ENCODE data around the gene CNOT4.

CNOT4 gene

DNA sequence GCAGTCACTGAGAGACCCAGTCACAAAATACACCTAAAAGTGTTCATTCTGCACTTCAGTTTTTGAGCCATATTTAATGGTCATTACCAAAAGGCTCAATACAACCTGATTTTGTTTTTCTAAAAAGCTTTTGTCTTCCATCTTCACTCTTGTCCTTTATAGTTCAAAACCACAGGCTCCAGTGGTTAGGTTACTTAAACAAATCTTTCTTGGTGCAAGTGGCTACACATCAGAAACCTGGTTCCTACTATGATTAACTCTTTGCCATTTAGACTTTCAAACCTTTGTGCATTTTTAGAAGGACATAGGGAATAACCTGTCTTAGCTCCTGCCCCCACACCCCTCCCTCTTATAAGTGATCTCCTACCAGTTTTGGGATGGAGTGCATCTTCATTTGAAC, 140.5 kb downstream of the CNOT4 start:
- no peak for DNase-seq (ENCODE audit: low read depth)
- TF ChIP-seq, protein P1, sequence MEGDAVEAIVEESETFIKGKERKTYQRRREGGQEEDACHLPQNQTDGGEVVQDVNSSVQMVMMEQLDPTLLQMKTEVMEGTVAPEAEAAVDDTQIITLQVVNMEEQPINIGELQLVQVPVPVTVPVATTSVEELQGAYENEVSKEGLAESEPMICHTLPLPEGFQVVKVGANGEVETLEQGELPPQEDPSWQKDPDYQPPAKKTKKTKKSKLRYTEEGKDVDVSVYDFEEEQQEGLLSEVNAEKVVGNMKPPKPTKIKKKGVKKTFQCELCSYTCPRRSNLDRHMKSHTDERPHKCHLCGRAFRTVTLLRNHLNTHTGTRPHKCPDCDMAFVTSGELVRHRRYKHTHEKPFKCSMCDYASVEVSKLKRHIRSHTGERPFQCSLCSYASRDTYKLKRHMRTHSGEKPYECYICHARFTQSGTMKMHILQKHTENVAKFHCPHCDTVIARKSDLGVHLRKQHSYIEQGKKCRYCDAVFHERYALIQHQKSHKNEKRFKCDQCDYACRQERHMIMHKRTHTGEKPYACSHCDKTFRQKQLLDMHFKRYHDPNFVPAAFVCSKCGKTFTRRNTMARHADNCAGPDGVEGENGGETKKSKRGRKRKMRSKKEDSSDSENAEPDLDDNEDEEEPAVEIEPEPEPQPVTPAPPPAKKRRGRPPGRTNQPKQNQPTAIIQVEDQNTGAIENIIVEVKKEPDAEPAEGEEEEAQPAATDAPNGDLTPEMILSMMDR (conservative IDR thresholded peaks at IDR 0.05; ENCODE audit: low read length) = no peak
- H3K4me3 ChIP-seq (ENCODE audit: low read length) = no peak overlapping the region

DNA sequence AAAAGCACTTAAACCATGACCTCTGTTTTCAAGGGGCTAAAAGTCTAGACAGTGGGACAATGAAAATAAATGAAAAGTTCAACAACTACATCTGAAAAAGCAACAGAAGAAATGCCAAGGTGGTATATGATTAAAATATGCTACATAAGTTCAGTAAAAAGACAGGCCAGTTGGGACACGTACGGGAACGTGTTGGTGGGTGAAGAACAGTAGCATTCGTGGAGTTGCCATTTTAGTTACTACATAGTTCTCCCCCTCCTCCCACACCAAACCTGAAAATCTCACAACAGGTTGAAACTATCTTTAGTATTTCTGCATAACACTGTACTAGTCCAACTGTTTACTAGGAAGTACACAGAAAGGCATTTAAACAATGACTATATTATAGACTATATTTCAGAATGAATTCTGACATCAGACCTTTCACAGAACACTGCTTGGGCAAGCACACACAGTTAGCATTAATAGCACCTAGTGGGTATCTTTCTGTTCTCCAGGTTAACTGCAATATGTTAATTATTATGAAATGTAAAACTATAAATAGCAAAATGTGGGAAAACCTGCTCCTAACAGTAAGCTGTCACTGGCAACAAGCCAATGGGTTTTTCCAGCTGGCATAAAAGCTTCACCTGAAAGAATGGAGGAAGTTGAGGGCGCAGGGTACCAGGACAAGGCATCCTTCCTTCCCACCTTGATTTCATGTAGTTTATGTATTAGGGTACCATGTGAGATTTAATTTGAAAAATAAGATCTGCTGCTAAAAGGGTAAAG, 141.3 kb downstream of the CNOT4 start:
- DNase-seq (ENCODE audit: low read depth) = no peak
- no peak overlapping the region for H3K4me3 ChIP-seq (ENCODE audit: low read length)
- TF ChIP-seq, protein P1 (conservative IDR thresholded peaks at IDR 0.05; ENCODE audit: low read length) = no peak

DNA sequence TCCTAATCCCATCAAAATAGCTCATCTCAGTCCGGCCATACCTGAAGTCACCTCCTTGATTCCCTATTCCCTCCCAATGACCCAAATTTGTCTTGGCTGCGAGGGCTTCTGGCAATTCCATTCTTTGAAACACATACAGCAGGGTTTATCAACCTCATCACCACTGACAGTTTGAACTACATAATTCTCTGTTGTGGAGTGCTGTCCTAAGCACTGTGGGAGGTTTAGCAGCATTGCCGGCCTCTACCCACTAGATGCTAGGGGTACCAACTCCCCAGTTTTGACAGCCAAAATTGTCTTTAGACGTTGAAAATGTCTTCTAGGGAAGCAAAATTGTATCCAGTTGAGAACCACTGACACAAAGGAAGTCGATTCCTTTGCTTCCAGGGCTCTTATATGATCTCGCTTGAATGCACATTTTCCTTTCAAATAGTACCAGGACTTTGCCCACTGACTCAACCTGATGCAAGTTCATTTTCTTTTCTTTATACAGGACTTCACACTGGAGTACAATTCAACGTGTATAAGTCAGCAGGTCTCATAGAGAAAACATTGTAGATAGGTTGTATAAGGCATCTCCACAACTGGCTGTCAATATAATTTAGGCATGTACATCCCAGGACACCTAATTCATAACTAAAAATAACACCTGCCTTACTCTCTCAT, 142.9 kb downstream of the CNOT4 start:
- no peak for DNase-seq (ENCODE audit: low read depth)
- TF ChIP-seq, protein P1 (conservative IDR thresholded peaks at IDR 0.05; ENCODE audit: low read length) = no peak
- no peak overlapping the region for H3K4me3 ChIP-seq (ENCODE audit: low read length)

DNA sequence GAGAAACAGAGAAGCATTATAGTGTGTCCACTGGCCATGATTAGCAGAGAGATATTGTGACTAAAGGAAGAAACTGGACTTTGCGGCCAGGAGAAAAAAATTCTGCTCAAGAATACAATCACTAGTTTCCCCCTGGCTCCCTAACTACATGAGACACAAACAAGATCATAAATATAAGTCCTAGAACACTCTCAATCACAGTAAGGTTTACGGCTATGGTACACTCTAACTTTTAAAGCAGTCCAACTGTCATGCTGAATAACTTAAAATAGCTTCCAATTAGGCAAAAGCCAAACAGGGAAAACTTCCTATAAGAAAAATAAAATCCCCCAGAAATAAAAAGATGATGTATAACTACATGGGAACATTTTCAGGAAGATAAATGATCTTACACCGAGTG, 144.2 kb downstream of the CNOT4 start:
- no peak for DNase-seq (ENCODE audit: low read depth)
- H3K4me3 ChIP-seq (ENCODE audit: low read length) = no peak overlapping the region
- TF ChIP-seq, protein P1 (conservative IDR thresholded peaks at IDR 0.05; ENCODE audit: low read length) = no peak

DNA sequence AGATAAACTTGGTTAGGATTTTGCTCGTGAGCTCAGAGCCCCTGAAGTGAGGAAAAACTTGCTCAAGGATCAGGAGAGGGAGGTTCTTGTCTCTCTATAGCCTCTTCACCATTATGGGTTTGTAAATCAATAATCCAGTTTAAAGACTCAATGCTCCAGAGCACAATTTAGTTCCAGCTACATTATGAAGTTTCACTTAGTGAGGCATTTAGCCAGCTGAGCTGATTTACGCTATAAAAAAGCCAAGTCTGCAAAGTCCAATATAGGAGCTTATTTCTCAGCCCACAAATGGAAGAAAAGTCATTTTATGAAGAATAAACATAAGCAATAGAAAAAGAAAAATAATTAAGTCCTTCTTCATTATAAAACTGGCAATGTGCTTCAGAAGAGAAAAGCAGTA, 145.7 kb downstream of the CNOT4 start:
- H3K4me3 ChIP-seq (ENCODE audit: low read length) = no peak overlapping the region
- TF ChIP-seq, protein P1 (conservative IDR thresholded peaks at IDR 0.05; ENCODE audit: low read length) = no peak
- DNase-seq (ENCODE audit: low read depth) = no peak

DNA sequence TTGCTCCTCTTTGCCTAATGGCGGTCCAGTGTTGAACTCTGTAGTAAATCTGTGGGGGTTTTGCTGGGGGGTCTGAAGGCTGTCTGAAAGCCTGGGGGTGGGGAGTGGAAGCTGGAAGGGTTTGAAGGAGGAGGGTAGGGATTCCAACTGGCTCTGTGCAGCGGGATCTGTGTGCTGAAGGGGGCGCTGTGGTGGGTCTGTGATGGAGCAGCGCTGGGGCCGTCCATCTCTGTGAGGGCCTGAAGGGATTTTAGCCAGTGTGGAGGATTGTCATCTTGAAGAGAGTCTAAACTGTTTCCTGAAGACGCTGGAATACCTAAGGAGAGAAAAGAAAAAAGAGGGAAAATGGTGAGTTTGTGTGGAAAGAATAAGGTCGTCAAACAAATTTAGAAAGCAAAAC, 147.0 kb downstream of the CNOT4 start:
- no peak overlapping the region for H3K4me3 ChIP-seq (ENCODE audit: low read length)
- TF ChIP-seq, protein P1 (conservative IDR thresholded peaks at IDR 0.05; ENCODE audit: low read length) = no peak
- DNase-seq (ENCODE audit: low read depth) = no peak

DNA sequence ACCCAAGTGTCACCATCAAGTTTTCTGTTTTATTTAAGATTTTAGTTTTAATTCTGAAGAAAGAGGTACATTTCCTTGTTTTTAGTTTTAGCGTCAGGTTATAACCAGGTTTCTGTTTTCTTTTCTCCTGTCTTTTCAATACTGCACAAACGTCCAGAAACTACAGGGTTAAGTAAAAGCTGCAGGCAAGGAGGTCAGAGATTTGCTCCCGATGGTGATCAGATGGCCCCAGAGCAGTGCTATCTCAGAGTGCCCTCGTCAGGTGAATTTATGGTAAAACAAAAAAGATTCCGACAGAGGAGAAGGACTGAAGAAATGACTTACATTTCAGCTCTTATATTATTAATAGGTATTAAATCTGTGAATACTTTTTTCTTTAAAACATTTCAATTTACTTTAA, 148.1 kb downstream of the CNOT4 start:
- TF ChIP-seq, protein P1 (conservative IDR thresholded peaks at IDR 0.05; ENCODE audit: low read length) = no peak
- no peak for DNase-seq (ENCODE audit: low read depth)
- no peak overlapping the region for H3K4me3 ChIP-seq (ENCODE audit: low read length)
